ENCODE measurements around the gene YY1.
A peak's percentile ranks its signal among the peaks of the same experiment; 100 is the strongest.
"Not testable (repeated sequence)": the region's sequence is repeated elsewhere in the genome, so short reads cannot be mapped to it uniquely, and the experiment has no call there.

The YY1 gene

DNA sequence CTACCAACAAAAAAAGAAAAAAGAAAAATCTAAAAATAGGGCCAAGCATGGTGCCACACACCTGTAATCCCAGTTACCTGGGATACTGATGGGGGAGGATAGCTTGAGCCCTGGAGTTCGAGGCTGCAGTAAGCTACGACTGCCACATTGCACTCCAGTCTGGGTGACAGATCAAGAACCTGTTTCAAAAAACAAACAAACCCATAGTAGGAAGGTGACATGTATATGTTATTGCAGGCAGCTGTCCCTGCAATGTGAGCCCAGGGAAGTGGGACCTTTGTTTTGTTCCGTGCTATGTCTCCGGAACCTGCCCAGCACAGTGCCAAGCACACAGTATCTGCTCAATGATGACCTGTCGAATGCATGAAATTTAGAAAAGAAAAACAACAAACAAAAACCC, 37.2 kb upstream of the YY1 start:
- Histone ChIP-seq H3K9me3 (no peaks in the 10 kb centered on the region), H3K9ac (no peak overlapping the region), H3K4me2 (no peak overlapping the region), H3K27ac (no peak overlapping the region), H3K36me3 (0 out of 2 replicates have a peak, but pooled peaks cover under 1% of the 10 kb centered on the region), H4K20me1 (no peaks in the 10 kb centered on the region), H3K27me3 (no peaks in the 10 kb centered on the region), H3K4me1 (peaks cover 19% of the 10 kb centered on the region), H3K4me3 (no peak overlapping the region)
- no peak for TF ChIP-seq Cebpa-rat (IDR thresholded peaks at IDR 0.05)

DNA sequence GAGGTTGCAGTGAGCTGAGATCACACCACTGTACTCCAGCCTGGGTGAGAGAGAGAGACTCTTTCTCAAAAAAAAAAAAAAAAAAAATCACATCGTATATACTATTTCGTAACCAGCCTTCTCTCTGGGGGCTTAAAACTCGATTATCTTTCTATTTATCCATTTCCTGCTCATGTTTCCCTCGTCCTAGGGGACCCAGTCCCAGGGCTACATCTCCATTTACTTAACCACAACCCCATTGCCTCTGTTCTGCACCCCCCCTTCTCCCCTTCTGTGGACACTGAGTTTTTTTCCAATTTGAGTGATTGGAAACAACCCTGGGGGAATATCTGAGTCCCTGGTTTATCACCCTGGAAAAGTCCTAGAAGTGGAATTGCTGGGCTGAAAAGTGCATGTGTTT, 36.2 kb upstream of the YY1 start:
- H3K4me3 ChIP-seq: no peak overlapping the region
- no peaks in the 10 kb centered on the region for H4K20me1 ChIP-seq
- peaks cover 10% of the 10 kb centered on the region; the same call in 1 of the 2 replicates for H3K36me3 ChIP-seq
- H3K9ac ChIP-seq: no peak overlapping the region; the same call in 1 of the 2 replicates
- 0 out of 2 replicates have a peak, but pooled peaks have one; percentile 29 for TF ChIP-seq Cebpa-rat (IDR thresholded peaks at IDR 0.05)
- no peak overlapping the region for H3K27ac ChIP-seq
- H3K4me1 ChIP-seq: peaks cover 19% of the 10 kb centered on the region
- no peaks in the 10 kb centered on the region for H3K27me3 ChIP-seq
- peak overlapping the region; percentile 68 for H3K4me2 ChIP-seq
- H3K9me3 ChIP-seq: peaks cover 4% of the 10 kb centered on the region; the same call in 1 of the 2 replicates

DNA sequence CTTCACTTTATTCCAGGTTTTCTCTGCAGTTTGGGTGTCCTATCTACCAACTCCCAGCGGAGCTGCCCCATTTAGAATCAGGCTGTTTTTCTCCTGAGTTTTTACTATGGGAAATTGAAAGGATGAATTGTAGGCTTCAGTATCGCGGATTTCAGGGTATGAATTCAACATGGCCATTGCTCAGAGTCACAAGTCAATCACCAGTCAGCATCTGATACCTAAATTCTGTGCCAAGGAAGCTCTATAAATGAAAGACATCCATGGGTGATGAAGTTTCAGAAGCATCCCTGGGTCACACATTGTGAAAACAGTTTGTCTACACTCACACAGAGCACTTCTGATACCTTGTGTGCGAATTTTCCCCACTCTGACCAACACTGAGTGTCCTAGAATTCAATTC, 35.8 kb upstream of the YY1 start:
- Histone ChIP-seq H3K9me3 (peaks cover 8% of the 10 kb centered on the region; the same call in 1 of the 2 replicates), H3K4me3 (no peak overlapping the region), H3K9ac (no peak overlapping the region; the same call in 1 of the 2 replicates), H3K27me3 (no peaks in the 10 kb centered on the region), H3K4me2 (peak overlapping the region; percentile 68), H3K4me1 (peaks cover 19% of the 10 kb centered on the region), H3K36me3 (peaks cover 10% of the 10 kb centered on the region; the same call in 1 of the 2 replicates), H4K20me1 (no peaks in the 10 kb centered on the region), H3K27ac (no peak overlapping the region)
- TF ChIP-seq Cebpa-rat (IDR thresholded peaks at IDR 0.05): no peak

DNA sequence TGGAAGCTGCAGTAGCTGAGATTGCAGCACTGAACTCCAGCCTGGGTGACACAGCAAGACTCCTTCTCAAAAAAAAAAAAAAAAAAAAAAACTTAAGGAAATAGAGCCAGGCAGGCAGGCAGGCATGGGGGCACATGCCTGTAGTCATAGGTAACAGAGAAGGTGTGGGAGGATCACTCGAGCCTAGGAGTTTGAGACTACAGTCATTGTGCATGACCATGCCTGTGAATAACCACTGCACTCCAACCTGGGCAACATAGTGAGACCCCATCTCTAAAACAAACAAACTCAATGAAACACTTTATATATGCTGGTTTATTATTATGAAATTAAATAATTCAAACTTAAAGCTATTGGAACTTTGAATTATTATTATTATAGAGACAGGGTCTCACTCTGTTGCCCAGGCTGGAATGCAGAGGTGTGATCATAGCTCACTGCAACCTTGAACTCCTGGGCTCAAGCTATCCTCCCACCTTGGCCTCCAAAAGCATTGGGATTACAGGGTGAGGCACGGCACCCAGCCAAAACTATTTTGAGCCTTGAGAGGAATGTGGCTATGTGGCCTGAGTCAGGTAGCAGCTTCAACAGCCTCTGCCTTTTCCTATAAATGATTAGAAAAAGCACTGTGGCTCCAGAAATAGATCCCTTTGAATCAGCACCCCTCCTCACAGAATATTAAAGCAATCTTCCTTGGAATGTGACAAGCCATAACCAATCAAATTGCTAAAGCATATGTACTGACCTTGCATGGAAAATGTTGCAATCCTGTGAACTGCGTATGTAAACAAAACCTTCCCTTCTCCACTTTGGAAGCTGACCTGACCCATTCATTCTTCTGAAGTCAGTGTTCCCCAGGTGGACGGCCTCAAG, 34.7 kb upstream of the YY1 start:
- no peak overlapping the region for H3K9ac ChIP-seq
- peaks cover 10% of the 10 kb centered on the region; the same call in 1 of the 2 replicates for H3K36me3 ChIP-seq
- peaks cover 11% of the 10 kb centered on the region; the same call in 1 of the 2 replicates for H3K9me3 ChIP-seq
- H3K27ac ChIP-seq: no peak overlapping the region
- H3K4me1 ChIP-seq: peaks cover 19% of the 10 kb centered on the region
- no peak overlapping the region for H3K4me2 ChIP-seq
- H4K20me1 ChIP-seq: no peaks in the 10 kb centered on the region
- TF ChIP-seq Cebpa-rat (IDR thresholded peaks at IDR 0.05): no peak
- H3K4me3 ChIP-seq: no peak overlapping the region
- no peaks in the 10 kb centered on the region for H3K27me3 ChIP-seq

DNA sequence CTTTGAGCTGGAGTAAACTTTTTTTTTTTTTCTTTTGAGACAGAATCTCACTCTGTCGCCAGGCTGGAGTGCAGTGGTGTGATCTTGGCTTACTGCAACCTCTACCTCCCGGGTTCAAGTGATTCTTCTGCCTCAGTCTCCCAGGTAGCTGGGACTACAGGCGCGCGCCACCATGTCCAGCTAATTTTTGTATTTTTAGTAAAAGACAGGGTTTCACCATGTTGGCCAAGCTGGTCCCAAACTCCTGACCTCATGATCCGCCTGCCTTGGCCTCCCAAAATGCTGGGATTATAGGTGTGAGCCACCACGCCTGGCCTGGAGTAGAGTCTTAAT, 34.1 kb upstream of the YY1 start:
- H3K36me3 ChIP-seq, H3K4me3 ChIP-seq, H3K27ac ChIP-seq, H3K27me3 ChIP-seq, H3K9ac ChIP-seq, H3K4me2 ChIP-seq, H4K20me1 ChIP-seq: not testable (repeated sequence)
- peaks cover 11% of the 10 kb centered on the region; the same call in 1 of the 2 replicates for H3K9me3 ChIP-seq
- peaks cover 19% of the 10 kb centered on the region for H3K4me1 ChIP-seq

DNA sequence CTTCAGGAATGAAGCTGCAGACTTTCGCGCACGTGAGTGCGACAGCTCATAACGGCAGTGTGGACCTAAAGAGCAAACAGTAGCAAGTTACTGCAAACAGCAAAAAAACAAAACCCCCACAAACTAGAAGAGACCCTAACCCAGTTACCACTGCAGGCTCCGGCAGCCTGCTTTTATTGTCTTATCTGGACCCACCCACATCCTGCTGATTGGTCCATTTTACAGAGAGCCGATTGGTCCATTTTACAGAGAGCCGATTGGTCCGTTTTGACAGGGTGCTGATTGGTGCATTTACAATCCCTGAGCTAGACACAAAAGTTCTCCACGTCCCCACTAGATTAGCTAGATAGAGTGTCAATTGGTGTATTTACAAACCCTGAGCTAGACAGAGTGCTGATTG, 31.4 kb upstream of the YY1 start:
- not testable (repeated sequence) for H3K27ac ChIP-seq, H3K36me3 ChIP-seq, H3K4me3 ChIP-seq, H3K27me3 ChIP-seq, H3K9ac ChIP-seq, H4K20me1 ChIP-seq, H3K4me2 ChIP-seq
- Histone ChIP-seq H3K9me3 (peaks cover 11% of the 10 kb centered on the region; the same call in 1 of the 2 replicates), H3K4me1 (peaks cover 14% of the 10 kb centered on the region)

DNA sequence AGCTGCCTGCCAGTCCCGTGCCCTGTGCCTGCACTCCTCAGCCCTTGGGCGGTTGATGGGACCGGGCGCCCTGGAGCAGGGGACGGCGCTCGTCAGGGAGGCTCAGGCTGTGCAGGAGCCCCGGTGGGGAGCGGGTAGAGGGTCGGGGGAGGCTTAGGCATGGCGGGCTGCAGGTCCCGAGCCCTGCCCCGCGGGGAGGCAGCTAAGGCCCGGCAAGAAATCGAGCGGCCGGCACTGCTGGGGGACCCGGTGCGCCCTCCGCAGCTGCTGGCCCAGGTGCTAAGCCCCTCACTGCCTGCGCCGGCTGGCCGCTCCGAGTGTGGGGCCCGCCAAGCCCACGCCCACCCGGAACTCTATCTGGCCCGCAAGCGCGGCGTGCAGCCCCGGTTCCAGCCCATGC, 30.8 kb upstream of the YY1 start:
- H3K27ac ChIP-seq, H3K27me3 ChIP-seq, H4K20me1 ChIP-seq, H3K9ac ChIP-seq, H3K4me3 ChIP-seq, H3K4me2 ChIP-seq, H3K36me3 ChIP-seq: not testable (repeated sequence)
- H3K9me3 ChIP-seq: peaks cover 11% of the 10 kb centered on the region; the same call in 1 of the 2 replicates
- H3K4me1 ChIP-seq: peaks cover 14% of the 10 kb centered on the region

DNA sequence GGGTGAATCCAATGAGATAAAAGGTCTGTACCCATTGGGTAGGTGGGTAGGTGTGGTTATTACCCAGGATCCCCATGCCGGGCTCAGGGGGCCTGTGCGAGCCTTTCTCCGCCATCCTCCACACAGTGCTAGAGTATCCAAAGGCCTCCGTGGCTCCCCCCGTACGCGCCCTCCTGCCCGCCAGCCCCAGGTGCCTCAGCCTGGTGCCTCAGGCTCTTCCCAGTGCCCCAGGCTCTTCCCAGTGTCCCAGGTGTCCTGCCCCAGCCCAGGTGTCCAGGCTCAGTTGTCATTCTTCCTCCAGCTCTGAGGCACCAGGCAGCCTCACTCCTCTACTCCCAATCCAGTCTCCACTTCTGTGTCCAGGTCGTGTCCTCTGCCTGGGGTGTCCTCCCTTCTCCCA, 27.6 kb upstream of the YY1 start:
- Histone ChIP-seq H3K4me2 (no peak overlapping the region), H3K9ac (no peak overlapping the region), H3K36me3 (peaks cover 10% of the 10 kb centered on the region; the same call in 1 of the 2 replicates), H3K27ac (no peak overlapping the region), H3K4me1 (peaks cover 26% of the 10 kb centered on the region), H3K27me3 (no peaks in the 10 kb centered on the region), H3K9me3 (peaks cover 11% of the 10 kb centered on the region; the same call in 1 of the 2 replicates), H3K4me3 (no peak overlapping the region), H4K20me1 (no peaks in the 10 kb centered on the region)
- no peak for TF ChIP-seq Cebpa-rat (IDR thresholded peaks at IDR 0.05)

DNA sequence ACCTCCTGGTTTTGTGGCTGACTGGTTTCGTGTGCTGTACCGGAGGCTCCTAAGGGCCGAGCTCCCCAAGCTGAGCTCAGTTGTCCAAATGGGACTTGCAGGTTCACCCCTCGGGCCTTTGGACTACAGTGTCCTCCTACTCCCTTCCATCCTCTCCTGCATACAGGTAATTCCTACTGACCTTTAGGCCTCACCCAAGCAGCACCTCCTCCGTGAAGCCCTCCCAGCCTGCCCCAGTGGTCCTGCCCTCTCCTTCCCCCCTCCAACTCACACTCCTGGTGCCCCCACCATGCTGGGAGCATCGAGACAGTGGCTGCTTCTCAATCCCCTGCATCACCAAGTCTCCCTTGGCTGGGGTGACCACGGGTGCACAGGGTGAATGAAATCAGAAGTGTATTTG, 27.1 kb upstream of the YY1 start:
- H3K4me2 ChIP-seq: no peak overlapping the region
- no peak overlapping the region for H3K4me3 ChIP-seq
- H3K36me3 ChIP-seq: peaks cover 7% of the 10 kb centered on the region; the same call in 1 of the 2 replicates
- no peaks in the 10 kb centered on the region for H4K20me1 ChIP-seq
- H3K4me1 ChIP-seq: peaks cover 26% of the 10 kb centered on the region
- H3K9ac ChIP-seq: no peak overlapping the region
- no peak overlapping the region for H3K27ac ChIP-seq
- TF ChIP-seq Cebpa-rat (IDR thresholded peaks at IDR 0.05): no peak
- H3K27me3 ChIP-seq: no peaks in the 10 kb centered on the region
- H3K9me3 ChIP-seq: peaks cover 11% of the 10 kb centered on the region; the same call in 1 of the 2 replicates

All from BLaER1 (cell line).